Measurements from ENCODE around the gene ADGRA1.

DNA sequence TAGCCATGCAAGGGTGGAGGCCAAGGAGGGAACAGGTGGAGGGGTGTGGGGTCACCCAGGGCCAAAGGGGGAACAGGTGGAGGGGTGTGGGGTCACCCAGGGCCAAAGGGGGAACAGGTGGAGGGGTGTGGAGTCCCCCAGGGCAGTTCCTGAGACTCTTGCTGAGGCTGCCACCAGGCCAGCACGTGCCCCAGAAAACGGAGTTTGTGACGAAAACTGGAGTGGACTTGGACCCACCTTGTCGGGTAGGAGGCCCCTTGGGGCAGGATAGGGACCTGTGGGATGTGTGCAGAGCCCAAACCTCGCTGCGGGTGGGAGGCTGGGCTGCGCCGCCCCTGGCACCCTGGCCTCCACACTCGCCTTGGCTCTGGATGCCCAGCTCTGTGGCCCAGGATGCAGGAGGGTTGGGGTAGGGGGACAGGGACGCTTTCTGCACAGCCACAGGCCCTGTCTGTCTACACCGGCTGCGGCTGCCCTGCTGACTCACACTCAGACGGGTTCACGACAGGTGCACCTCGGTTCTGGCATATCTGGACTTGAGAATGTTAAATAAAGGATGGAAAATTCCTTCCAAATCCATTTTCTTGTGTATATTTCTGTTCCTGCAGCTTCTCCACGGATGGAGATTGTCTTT lies 562 bp upstream of the ADGRA1 start:
- TF ChIP-seq, protein P1, sequence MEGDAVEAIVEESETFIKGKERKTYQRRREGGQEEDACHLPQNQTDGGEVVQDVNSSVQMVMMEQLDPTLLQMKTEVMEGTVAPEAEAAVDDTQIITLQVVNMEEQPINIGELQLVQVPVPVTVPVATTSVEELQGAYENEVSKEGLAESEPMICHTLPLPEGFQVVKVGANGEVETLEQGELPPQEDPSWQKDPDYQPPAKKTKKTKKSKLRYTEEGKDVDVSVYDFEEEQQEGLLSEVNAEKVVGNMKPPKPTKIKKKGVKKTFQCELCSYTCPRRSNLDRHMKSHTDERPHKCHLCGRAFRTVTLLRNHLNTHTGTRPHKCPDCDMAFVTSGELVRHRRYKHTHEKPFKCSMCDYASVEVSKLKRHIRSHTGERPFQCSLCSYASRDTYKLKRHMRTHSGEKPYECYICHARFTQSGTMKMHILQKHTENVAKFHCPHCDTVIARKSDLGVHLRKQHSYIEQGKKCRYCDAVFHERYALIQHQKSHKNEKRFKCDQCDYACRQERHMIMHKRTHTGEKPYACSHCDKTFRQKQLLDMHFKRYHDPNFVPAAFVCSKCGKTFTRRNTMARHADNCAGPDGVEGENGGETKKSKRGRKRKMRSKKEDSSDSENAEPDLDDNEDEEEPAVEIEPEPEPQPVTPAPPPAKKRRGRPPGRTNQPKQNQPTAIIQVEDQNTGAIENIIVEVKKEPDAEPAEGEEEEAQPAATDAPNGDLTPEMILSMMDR (IDR thresholded peaks at IDR 0.05), result no peak
- no peak for TF ChIP-seq POLR2A (IDR thresholded peaks at IDR 0.05)
